Measurements from ENCODE around the gene AHCYL2. TPM values are rescaled to one million over a fixed set of nuclear protein-coding genes. Genes with fewer than 3 reads are reported as not detected.

AHCYL2 gene
- polyA plus RNA-seq, 2 donors: 3.8 to 5.5 TPM

DNA sequence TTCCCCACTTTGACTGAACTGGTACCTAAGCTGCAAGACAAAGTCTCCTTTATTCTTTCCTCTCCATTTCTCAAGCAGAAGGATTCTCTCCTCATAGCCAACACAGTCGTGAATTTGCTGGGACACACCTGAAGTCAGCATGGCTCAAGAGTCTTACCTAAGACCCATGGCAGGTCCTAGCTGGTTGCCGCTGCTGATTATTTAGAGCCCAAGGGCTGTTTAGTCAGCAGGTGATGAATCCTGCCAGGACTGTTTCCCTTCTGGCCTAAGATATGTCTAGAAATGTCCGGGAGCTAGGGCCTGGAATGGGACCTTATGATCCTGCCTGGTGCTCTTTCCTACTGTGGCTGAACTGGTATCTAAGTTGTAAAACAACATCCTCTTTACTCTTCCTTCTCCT is 82.8 kb downstream of the AHCYL2 start:
- WGBS, 2 donors: 61 to 76% methylated on average over 3 of the region's 3 CpGs
- Histone ChIP-seq H3K36me3 (ENCODE audit: control insufficient read depth in 2 of 2, insufficient read depth in 2 of 2, low read length in 1 of 2) (no peaks in the 10 kb centered on the region), H3K4me3 (ENCODE audit: low read depth in 1 of 2, low read length in 2 of 2) (no peak overlapping the region), H3K4me1 (ENCODE audit: control insufficient read depth in 2 of 2, insufficient read depth in 2 of 2, low read length in 1 of 2) (peaks cover 7 to 15% of the 10 kb centered on the region in 2 donors), H3K27me3 (ENCODE audit: control insufficient read depth in 1 of 2, insufficient read depth in 2 of 2, low read length in 2 of 2) (no peaks in the 10 kb centered on the region), H3K9me3 (ENCODE audit: control insufficient read depth in 2 of 2, insufficient read depth in 1 of 2, low read depth in 1 of 2, low read length in 1 of 2) (no peaks in the 10 kb centered on the region), H3K27ac (ENCODE audit: low read depth in 2 of 2, low read length in 1 of 2) (peak overlapping the region; percentile 74 to 80)

DNA sequence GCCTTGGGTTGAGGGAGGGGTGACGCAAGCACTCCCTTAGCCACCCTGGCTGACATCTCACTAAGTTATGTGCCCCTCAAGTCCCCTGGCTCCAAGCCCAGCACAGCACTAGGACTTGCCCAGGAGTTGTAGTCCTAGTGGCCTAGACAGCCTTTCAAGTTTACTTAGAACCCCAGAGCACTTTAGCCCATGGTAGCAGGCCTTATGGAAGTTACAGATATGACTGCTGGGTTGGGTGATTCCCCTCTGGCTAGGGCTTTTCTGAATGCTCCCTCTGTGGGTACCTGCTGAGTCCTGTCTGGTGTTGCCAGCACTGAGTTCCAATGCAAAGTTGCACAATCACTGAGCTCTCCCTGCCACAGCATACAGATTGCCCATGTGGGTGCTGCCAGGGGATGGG is 83.2 kb downstream of the AHCYL2 start:
- peaks cover 7 to 15% of the 10 kb centered on the region in 2 donors for H3K4me1 ChIP-seq (ENCODE audit: control insufficient read depth in 2 of 2, insufficient read depth in 2 of 2, low read length in 1 of 2)
- H3K9me3 ChIP-seq (ENCODE audit: control insufficient read depth in 2 of 2, insufficient read depth in 1 of 2, low read depth in 1 of 2, low read length in 1 of 2): no peaks in the 10 kb centered on the region
- H3K27ac ChIP-seq (ENCODE audit: low read depth in 2 of 2, low read length in 1 of 2): peak overlapping the region; percentile 65 to 73
- H3K36me3 ChIP-seq (ENCODE audit: control insufficient read depth in 2 of 2, insufficient read depth in 2 of 2, low read length in 1 of 2): no peaks in the 10 kb centered on the region
- H3K4me3 ChIP-seq (ENCODE audit: low read depth in 1 of 2, low read length in 2 of 2): no peak overlapping the region
- WGBS, 2 donors: 49 to 72% methylated on average over 1 of the region's 1 CpG
- H3K27me3 ChIP-seq (ENCODE audit: control insufficient read depth in 1 of 2, insufficient read depth in 2 of 2, low read length in 2 of 2): no peaks in the 10 kb centered on the region

DNA sequence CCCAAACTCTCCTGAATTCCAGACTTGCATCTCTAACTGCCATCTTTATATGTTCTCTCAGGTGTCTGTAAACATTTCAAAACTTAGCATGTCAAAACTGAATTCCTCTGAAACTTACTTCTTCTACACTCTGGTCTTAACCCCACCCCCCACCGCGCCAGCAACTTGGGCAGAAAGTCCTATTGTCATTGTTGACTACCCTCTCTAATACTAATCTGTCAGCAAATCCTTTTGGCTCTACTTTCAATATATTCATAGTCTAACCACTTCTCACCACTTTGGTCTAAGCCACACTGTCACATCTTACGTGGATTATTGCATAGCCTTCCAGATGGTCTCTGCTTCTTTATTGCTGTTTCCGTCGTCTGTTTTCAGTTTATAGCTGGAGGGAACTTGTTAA is 86.6 kb downstream of the AHCYL2 start:
- 77 to 79% methylated on average over 5 of the region's 5 CpGs for WGBS, 2 donors
- Histone ChIP-seq H3K36me3 (ENCODE audit: control insufficient read depth in 2 of 2, insufficient read depth in 2 of 2, low read length in 1 of 2) (no peaks in the 10 kb centered on the region), H3K4me1 (ENCODE audit: control insufficient read depth in 2 of 2, insufficient read depth in 2 of 2, low read length in 1 of 2) (peaks cover 7 to 15% of the 10 kb centered on the region in 2 donors), H3K27me3 (ENCODE audit: control insufficient read depth in 1 of 2, insufficient read depth in 2 of 2, low read length in 2 of 2) (no peaks in the 10 kb centered on the region), H3K27ac (ENCODE audit: low read depth in 2 of 2, low read length in 1 of 2) (no peak overlapping the region), H3K4me3 (ENCODE audit: low read depth in 1 of 2, low read length in 2 of 2) (no peak overlapping the region), H3K9me3 (ENCODE audit: control insufficient read depth in 2 of 2, insufficient read depth in 1 of 2, low read depth in 1 of 2, low read length in 1 of 2) (no peaks in the 10 kb centered on the region)

- 79 to 82% methylated on average over 3 of the region's 3 CpGs for WGBS, 2 donors
- H3K36me3 ChIP-seq (ENCODE audit: control insufficient read depth in 2 of 2, insufficient read depth in 2 of 2, low read length in 1 of 2): no peaks in the 10 kb centered on the region
- H3K27ac ChIP-seq (ENCODE audit: low read depth in 2 of 2, low read length in 1 of 2): no peak overlapping the region
These were observed 88.5 kb downstream of the AHCYL2 start for GRCh38 chr7:129313282-129313681.

DNA sequence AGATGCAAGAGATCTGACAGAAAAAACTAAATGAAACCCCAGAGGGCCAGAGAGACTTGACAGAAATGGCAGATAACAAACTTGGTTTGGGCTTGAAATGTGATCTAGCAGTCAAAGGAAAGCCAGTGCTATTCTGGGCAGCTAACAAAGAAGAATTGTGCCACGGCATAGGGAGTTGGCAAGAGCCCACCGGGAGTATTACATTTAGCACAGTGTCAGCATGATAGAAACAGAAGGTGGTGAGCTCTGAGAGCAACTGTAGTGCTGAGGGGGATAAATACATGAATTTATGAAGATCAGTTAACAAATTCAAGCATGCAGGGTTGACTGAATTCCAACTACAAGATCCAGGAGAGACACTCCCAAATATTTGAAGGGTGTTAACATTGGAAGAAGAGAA is 91.1 kb downstream of the AHCYL2 start:
- Histone ChIP-seq H3K27me3 (ENCODE audit: control insufficient read depth in 1 of 2, insufficient read depth in 2 of 2, low read length in 2 of 2) (no peaks in the 10 kb centered on the region), H3K9me3 (ENCODE audit: control insufficient read depth in 2 of 2, insufficient read depth in 1 of 2, low read depth in 1 of 2, low read length in 1 of 2) (no peaks in the 10 kb centered on the region), H3K4me1 (ENCODE audit: control insufficient read depth in 2 of 2, insufficient read depth in 2 of 2, low read length in 1 of 2) (no peaks in the 10 kb centered on the region), H3K27ac (ENCODE audit: low read depth in 2 of 2, low read length in 1 of 2) (peak overlapping the region; percentile 31 to 59), H3K4me3 (ENCODE audit: low read depth in 1 of 2, low read length in 2 of 2) (no peak overlapping the region), H3K36me3 (ENCODE audit: control insufficient read depth in 2 of 2, insufficient read depth in 2 of 2, low read length in 1 of 2) (no peaks in the 10 kb centered on the region)
- 35 to 52% methylated on average over 2 of the region's 2 CpGs for WGBS, 2 donors

More at GRCh38 chr7:129313282-129313681, 88.5 kb downstream of the AHCYL2 start:
- H3K9me3 ChIP-seq (ENCODE audit: control insufficient read depth in 2 of 2, insufficient read depth in 1 of 2, low read depth in 1 of 2, low read length in 1 of 2): no peaks in the 10 kb centered on the region
- no peaks in the 10 kb centered on the region for H3K27me3 ChIP-seq (ENCODE audit: control insufficient read depth in 1 of 2, insufficient read depth in 2 of 2, low read length in 2 of 2)
- no peak overlapping the region for H3K4me3 ChIP-seq (ENCODE audit: low read depth in 1 of 2, low read length in 2 of 2)
- no peaks in the 10 kb centered on the region for H3K4me1 ChIP-seq (ENCODE audit: control insufficient read depth in 2 of 2, insufficient read depth in 2 of 2, low read length in 1 of 2)

- Histone ChIP-seq H3K36me3 (ENCODE audit: control insufficient read depth in 2 of 2, insufficient read depth in 2 of 2, low read length in 1 of 2) (no peaks in the 10 kb centered on the region), H3K4me1 (ENCODE audit: control insufficient read depth in 2 of 2, insufficient read depth in 2 of 2, low read length in 1 of 2) (no peaks in the 10 kb centered on the region), H3K4me3 (ENCODE audit: low read depth in 1 of 2, low read length in 2 of 2) (no peak overlapping the region), H3K27me3 (ENCODE audit: control insufficient read depth in 1 of 2, insufficient read depth in 2 of 2, low read length in 2 of 2) (no peaks in the 10 kb centered on the region), H3K9me3 (ENCODE audit: control insufficient read depth in 2 of 2, insufficient read depth in 1 of 2, low read depth in 1 of 2, low read length in 1 of 2) (no peaks in the 10 kb centered on the region), H3K27ac (ENCODE audit: low read depth in 2 of 2, low read length in 1 of 2) (no peak overlapping the region)
- WGBS, 2 donors: 61 to 76% methylated on average over 2 of the region's 2 CpGs
These were observed 92.6 kb downstream of the AHCYL2 start for GRCh38 chr7:129317450-129317849.

- 73 to 83% methylated on average over 1 of the region's 1 CpG for WGBS, 2 donors
- Histone ChIP-seq H3K9me3 (ENCODE audit: control insufficient read depth in 2 of 2, insufficient read depth in 1 of 2, low read depth in 1 of 2, low read length in 1 of 2) (no peaks in the 10 kb centered on the region), H3K27ac (ENCODE audit: low read depth in 2 of 2, low read length in 1 of 2) (no peak overlapping the region), H3K4me3 (ENCODE audit: low read depth in 1 of 2, low read length in 2 of 2) (no peak overlapping the region), H3K36me3 (ENCODE audit: control insufficient read depth in 2 of 2, insufficient read depth in 2 of 2, low read length in 1 of 2) (peaks cover 0 to 2% of the 10 kb centered on the region in 2 donors), H3K4me1 (ENCODE audit: control insufficient read depth in 2 of 2, insufficient read depth in 2 of 2, low read length in 1 of 2) (no peaks in the 10 kb centered on the region), H3K27me3 (ENCODE audit: control insufficient read depth in 1 of 2, insufficient read depth in 2 of 2, low read length in 2 of 2) (no peaks in the 10 kb centered on the region)
These were observed 102.2 kb downstream of the AHCYL2 start for GRCh38 chr7:129327076-129327475.

- Histone ChIP-seq H3K4me1 (ENCODE audit: control insufficient read depth in 2 of 2, insufficient read depth in 2 of 2, low read length in 1 of 2) (no peaks in the 10 kb centered on the region), H3K9me3 (ENCODE audit: control insufficient read depth in 2 of 2, insufficient read depth in 1 of 2, low read depth in 1 of 2, low read length in 1 of 2) (no peaks in the 10 kb centered on the region), H3K4me3 (ENCODE audit: low read depth in 1 of 2, low read length in 2 of 2) (no peak overlapping the region), H3K36me3 (ENCODE audit: control insufficient read depth in 2 of 2, insufficient read depth in 2 of 2, low read length in 1 of 2) (no peaks in the 10 kb centered on the region), H3K27me3 (ENCODE audit: control insufficient read depth in 1 of 2, insufficient read depth in 2 of 2, low read length in 2 of 2) (no peaks in the 10 kb centered on the region), H3K27ac (ENCODE audit: low read depth in 2 of 2, low read length in 1 of 2) (no peak overlapping the region)
- 36 to 45% methylated on average over 3 of the region's 3 CpGs for WGBS, 2 donors
These were observed 107.6 kb downstream of the AHCYL2 start for GRCh38 chr7:129332254-129333035.

GRCh38 chr7:129334473-129334872 is 109.6 kb downstream of the AHCYL2 start:
- H3K9me3 ChIP-seq (ENCODE audit: control insufficient read depth in 2 of 2, insufficient read depth in 1 of 2, low read depth in 1 of 2, low read length in 1 of 2): no peaks in the 10 kb centered on the region
- 96 to 97% methylated on average over 3 of the region's 3 CpGs for WGBS, 2 donors

DNA sequence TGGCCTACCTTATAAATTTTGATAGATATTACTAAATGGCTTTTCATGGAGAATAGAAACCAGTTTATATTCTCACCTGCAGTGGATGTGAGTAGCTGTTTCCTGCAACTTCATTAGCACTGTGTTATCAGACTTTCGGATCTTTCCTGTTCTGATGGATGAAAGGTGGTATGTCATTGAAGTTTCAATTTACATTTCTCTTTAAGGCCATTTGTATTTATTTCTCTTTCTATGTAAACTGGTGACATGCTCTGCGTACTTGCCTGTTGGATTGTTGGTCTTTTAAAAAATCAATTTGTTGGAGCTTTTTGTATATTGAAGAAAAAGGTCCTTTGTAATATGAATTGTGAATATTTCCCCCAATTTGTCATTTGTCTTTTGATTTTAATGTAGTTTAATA is 113.6 kb downstream of the AHCYL2 start:
- Histone ChIP-seq H3K27me3 (ENCODE audit: control insufficient read depth in 1 of 2, insufficient read depth in 2 of 2, low read length in 2 of 2) (no peaks in the 10 kb centered on the region), H3K4me3 (ENCODE audit: low read depth in 1 of 2, low read length in 2 of 2) (no peak overlapping the region), H3K9me3 (ENCODE audit: control insufficient read depth in 2 of 2, insufficient read depth in 1 of 2, low read depth in 1 of 2, low read length in 1 of 2) (no peaks in the 10 kb centered on the region), H3K4me1 (ENCODE audit: control insufficient read depth in 2 of 2, insufficient read depth in 2 of 2, low read length in 1 of 2) (no peaks in the 10 kb centered on the region), H3K27ac (ENCODE audit: low read depth in 2 of 2, low read length in 1 of 2) (no peak overlapping the region), H3K36me3 (ENCODE audit: control insufficient read depth in 2 of 2, insufficient read depth in 2 of 2, low read length in 1 of 2) (no peaks in the 10 kb centered on the region)
- 96 to 97% methylated on average over 2 of the region's 2 CpGs for WGBS, 2 donors

More at GRCh38 chr7:129334473-129334872, 109.6 kb downstream of the AHCYL2 start:
- Histone ChIP-seq H3K4me1 (ENCODE audit: control insufficient read depth in 2 of 2, insufficient read depth in 2 of 2, low read length in 1 of 2) (no peaks in the 10 kb centered on the region), H3K27me3 (ENCODE audit: control insufficient read depth in 1 of 2, insufficient read depth in 2 of 2, low read length in 2 of 2) (no peaks in the 10 kb centered on the region), H3K4me3 (ENCODE audit: low read depth in 1 of 2, low read length in 2 of 2) (no peak overlapping the region), H3K27ac (ENCODE audit: low read depth in 2 of 2, low read length in 1 of 2) (no peak overlapping the region), H3K36me3 (ENCODE audit: control insufficient read depth in 2 of 2, insufficient read depth in 2 of 2, low read length in 1 of 2) (no peaks in the 10 kb centered on the region)

Measured in esophagus (tissue), 2 donors.